Activated CD4-positive, alpha-beta T cell treated with anti-CD3 and anti-CD28 coated beads for 4 hours (primary cell): Measurements from ENCODE around the gene CELA2B.
A peak's percentile ranks its signal among the peaks of the same experiment; 100 is the strongest.
"Not testable (repeated sequence)": the region's sequence is repeated elsewhere in the genome, so short reads cannot be mapped to it uniquely, and the experiment has no call there.

ENCODE experiments used
- DNase-seq, 2 donors: peaks; one replicate each; pipeline ENCODE4 v3.0.0-alpha.2; 2020

CELA2B gene

DNA sequence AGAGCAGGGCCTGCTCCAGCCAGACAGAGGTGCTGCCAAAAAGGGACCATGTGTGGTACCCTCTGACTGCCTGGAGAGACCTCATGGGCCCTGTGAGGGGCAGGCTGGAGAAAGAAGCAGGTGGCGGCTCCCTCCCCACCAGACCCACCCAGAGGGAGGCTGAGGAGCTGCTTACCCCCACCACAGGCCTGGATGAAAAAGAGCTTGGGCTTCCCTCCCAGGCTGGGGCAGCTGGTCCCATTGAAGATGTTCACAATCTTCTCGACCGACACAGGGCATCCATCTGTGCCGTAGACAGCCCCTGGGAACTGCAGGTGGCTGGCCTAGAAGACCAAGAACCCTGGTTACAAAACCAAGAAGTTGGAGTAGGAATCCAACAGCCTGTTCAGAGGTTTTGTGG lies 28.5 kb downstream of the CELA2B start:
- no peak for DNase-seq

DNA sequence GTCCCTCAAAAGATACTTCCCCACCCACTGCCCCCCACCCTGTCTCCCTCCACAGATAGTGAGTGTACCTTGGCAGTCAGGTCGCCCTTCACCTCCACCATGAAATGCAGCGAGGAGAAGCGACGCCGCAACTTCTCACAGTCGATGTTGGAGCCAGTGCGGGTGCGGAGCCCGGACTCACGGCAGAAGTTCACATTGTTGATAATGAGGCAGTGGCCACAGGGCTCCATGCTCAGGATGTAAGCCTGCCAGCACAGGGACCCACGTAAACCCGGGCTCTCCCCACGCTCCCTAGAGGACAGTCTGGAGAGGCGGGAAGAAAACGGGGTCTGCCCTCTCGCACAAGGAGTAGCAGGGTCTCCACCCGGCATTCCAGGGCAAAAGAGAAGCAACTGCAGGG lies 30.9 kb downstream of the CELA2B start:
- no peak for DNase-seq

DNA sequence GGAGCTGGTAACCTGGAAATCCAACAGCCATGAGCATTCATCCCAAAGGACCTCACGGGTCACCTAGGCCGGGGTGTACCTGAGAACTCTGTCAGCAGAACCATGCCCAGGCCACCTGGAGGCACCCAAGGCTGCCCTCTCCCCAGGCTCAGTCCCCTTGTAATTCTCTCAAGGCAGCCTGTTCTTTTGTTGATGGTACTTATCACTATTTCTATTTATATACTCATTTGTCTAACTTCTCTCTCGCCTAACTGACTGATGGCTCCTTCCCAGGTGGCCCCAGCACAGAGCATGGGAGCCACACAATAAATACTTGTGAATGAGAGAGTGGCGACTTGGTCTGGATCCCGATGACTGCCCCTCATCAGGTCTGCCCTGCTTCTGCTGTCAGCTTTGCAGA lies 31.4 kb downstream of the CELA2B start:
- no peak for DNase-seq

DNA sequence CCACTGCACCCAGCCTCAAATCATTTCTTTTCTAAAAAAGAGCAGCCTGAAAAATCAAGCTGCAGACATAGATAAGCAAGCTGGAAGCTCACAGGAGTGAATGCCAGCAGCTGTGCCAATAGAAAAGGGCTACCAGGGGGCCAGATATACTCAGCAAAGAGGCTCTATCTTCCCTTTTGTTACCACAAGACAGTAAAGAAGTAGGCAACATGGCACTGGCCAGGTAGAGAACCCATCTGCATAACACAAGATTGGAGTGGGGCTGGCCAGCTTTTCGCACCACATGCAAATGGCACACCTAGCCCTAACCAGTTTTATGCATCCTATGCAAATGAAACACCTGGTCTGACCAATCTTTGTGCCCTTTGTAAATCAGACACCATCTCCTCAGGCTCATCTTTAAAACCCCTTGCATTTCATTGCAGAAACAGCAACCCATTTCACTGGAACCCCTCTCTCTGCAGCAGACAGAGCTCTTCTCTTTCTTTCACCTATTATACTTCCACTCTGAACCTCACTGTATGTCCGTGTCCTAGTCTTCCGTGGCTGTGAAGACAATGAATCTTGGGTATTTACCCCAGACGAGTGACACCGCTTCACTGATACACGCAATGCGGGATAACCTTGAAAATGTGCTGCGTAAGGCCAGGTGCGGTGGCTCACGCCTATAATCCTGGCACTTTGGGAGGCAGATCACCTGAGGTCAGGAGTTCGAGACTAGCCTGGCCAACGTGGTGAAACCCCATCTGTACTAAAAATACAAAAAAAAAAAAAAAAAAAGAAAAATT lies 33.0 kb downstream of the CELA2B start:
- DNase-seq, result no peak

DNA sequence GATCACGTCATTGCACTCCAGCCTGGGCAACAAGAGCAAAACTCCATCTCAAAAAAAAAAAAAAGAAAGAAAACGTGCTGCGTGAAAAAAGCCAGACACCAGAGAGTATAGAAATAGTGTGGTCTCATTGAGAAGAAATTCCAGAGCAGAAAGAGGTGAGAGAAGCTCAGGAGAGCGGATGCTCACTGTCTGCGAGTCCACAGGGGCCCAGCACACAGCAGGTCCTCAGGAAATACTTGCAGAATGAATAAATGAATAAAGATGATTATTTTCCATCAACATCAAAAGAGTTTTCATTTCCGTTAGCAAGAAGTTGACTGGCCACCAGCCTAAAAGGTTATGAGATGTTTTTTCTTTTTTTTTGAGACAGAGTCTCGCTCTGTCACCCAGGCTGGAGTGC lies 33.7 kb downstream of the CELA2B start:
- DNase-seq, result no peak

DNA sequence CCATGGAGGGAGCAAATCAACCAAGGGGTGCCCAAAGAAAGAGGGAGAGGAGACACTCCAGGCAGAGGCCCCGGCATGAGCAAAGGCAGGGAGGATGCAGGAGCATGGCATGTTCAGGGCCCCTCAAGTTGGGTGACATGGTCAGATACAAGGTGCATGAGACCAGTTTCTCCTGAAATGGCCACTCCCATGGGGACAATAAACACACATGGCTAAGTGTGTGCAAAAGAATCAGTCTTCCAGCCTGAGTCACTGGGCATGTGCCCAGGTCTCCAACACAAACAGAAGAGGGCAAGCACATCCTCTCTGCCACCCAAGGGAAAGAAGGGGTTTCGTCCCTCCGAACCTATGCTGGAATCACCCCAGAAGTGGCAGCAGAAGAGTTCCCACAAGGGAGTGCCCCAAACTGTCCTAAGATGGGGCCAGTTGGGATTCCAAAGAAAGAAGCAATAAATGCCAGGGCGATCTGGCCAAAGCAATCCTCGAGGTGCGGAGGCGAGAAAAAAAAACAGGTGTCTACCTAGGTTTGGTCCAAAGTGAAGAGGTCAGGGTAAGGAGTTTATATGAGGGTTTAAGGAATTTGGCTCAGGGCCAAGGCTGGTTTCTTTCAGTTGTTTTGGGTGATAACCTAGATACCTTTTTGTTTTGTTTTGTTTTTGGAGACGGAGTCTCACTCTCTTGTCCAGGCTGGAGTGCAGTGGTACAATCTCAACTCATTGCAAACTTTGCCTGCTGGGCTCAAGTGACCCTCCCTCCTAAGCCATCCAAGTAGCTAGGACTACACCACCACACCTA lies 34.9 kb downstream of the CELA2B start:
- no peak for DNase-seq

DNA sequence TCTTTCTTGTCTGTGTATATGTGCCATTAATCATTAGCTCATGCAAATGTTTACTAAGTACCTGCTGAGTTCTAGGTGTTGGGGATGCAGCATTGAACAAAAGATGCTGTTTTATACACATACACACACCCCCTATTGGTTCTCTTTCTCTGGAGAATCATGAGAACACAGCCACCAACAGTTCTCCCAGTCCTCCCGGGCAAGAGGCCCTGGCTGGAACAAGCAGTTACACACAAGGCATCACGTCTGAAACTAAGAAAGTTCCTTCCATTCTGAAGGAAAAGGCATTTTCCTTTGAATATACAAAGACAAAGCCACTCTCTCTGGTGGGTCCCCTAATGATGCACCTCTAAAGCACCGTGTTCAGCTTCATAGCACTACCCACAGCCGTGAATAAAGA lies 37.3 kb downstream of the CELA2B start:
- no peak for DNase-seq

DNA sequence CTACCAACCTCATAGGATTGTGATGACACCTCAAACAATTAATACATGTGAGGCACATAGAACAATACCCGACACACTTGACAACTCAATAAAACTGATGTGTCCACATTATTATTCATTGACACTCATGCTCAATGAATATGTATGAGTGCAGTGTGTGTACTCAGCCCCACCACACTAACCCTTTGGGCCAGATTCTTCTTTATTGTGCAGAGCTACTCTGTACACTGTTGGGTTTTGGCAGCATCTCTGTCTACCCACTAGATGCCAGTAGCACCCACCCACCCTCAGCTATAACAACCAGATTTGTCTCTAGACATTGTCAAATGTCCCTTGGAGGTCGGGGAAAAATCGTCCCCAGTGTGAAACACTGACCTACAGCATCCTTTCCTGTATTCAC lies 38.0 kb downstream of the CELA2B start:
- DNase-seq, result no peak

DNA sequence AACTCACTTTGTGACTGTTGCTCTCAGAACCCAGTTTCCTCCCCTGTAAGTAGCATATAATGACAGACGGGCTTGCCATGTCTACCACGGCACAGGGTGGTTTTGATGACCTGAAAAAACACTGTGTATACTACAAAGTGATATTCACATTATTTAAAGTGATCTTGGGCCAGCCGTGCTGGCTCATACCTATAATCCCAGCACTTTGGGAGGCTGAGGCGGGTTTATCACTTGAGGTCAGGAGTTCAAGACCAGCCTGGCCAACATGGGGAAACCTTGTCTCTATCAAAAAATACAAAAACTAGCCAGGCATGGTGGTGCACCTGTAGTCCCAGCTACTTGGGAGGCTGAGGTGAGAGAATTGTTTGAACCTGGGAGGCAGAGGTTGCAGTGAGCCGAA lies 38.7 kb downstream of the CELA2B start:
- not testable (repeated sequence) for DNase-seq

DNA sequence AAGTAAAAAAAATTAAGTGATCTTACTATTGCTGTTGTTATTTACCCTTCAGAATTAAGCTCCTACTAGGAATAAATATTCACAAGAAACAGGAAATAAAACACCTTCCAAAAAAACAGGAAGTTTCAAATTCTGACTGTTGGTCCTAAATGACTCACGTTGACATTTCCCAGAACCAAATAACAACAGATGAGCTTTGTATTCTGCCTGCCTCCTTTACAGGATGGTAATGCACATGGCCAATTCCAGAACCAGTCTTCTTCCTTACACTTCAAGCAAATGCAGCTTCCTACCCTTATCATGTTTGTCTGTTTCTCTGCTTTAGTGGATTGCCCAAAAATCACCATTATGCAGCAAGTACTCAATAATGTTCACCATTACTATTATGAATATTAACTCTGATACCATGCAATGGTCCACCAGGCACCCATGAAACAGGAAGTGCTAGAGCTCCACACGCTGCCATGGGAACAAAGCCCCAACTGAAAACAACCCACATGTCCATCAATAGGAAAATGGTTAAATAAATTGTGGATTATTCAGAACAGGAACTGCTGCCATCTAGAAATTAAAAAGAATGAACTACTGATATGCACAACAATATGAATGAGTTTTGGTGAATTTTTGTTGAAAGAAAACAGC lies 39.2 kb downstream of the CELA2B start:
- DNase-seq, result no peak

DNA sequence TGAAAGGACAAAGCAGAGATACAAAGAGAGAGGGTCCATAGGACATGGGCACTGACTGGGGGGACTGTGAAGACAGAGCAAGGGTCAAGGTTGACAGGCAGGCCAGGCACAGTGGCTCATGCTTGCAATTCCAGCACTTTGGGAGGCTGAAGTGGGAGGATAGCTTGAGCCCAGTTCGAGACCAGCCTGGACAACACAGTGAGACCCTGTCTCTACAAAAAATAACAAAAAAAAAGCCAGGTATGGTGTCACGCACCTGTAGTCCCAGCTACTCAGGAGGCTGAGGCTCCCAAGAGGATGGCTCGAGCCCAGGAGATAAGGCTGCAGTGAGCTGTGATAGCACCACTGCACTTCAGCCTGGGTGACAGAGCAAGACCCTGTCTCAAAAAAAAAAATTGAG lies 43.7 kb downstream of the CELA2B start:
- DNase-seq, result no peak

DNA sequence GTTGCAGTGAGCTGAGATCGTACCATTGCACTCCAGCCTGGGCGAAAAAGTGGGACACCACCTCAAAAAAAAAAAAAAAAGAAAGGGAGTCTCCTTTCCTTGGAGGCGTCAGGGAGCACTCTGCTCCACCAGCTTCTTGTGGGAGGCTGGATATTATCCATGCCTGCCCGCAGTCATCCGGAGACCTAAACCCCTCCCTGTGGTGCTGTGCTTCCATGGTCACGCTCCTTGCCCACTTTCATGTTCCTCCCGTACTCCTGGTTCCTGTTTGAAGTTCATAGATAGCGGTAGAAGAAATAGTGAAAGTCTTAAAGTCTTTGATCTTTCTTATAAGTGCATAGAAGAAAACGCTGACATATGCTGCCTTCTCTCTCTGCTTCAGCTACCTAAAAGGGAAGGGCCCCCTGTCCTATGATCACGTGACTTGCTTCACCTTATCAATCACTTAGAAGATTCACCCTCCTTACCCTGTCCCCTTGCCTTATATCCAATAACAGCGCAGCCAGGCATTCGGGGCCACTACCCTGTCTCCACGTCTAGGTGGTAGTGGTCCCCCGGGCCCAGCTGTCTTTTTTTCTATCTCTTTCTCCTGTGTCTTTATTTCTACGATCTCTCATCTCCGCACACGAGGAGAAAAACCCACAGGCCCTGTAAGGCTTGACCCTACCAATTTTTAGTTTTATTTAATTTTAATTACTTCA lies 45.5 kb downstream of the CELA2B start:
- DNase-seq, result not testable (repeated sequence)

DNA sequence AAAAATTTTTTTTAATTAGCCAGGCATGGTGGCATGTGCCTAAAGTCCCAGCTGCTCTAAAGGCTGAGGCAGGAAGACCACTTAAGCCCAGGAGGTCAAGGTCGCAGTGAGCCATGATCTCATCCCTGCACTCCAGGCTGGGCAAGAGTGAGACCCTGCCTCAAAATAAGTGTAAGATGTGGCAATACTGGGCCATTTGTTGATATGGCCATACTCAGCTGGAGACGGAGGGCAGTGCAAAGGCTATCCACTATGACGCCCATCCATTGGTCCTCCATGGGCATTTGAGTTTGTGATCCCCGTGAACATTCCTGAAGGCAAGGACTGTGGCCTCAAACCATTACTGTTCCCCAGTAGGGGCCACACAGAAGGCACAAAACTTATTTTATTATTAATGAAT lies 46.6 kb downstream of the CELA2B start:
- no peak for DNase-seq

DNA sequence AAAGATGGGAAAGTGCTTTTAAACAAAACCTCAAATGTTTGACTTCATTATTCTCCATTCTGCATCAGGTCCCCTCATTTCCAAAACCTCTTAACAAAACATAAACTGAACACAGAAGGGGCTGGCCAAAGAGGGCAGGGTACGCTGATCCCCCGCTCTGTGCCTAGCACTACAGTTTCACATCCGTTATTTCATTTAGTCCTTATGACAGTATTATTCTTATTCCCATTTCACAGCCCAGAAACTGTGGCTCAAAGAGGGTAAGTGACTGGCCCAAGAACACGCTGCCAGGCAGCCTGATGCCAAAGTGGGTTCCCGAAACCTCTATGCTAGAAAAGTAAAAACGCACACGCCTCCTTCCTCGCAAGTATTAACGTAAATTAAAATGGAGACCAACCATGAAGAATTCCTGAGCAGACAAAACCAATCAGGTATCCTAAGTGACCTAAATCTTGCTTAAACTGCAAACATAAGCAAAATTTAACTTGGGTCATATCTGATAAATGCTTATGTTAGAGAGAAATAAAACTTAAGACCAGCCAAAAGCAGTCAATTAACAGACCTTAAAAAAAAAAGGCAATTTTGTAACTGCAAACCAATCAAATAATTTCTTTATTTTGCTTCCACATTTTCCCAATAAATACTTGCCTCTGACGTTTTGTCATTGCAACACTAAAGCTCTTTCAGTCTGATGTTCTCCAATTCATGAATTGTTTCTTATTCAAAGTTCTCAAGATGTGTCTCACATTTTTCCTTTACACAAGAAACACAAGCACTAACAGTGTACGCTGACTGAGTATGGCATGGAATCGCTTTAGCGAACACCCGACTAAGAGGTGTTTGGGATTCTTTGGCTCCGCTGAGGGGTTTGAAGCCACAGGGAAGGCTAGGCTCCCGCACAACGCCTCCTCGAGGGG lies 47.5 kb downstream of the CELA2B start:
- DNase-seq, result no peak

DNA sequence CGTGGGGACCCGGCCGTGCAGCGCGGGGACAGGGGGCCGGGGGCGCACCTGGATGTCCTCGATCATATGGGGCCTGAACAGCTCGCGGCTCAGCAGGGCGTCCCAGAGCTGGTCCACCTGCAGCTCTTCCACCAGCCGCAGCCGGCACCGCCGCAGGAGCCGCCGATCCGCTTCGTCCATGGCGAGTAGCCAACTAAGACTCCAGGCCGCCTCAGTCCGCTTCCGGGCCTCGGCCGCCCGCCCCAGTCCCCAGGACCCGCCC lies 48.0 kb downstream of the CELA2B start, which contains the start of gene CASP9:
TSS of gene CASP9 (minus strand) at position 195 of the 262 bp plus-strand sequence. CDS start at position 180, 15 bp downstream.
- no peak for DNase-seq

DNA sequence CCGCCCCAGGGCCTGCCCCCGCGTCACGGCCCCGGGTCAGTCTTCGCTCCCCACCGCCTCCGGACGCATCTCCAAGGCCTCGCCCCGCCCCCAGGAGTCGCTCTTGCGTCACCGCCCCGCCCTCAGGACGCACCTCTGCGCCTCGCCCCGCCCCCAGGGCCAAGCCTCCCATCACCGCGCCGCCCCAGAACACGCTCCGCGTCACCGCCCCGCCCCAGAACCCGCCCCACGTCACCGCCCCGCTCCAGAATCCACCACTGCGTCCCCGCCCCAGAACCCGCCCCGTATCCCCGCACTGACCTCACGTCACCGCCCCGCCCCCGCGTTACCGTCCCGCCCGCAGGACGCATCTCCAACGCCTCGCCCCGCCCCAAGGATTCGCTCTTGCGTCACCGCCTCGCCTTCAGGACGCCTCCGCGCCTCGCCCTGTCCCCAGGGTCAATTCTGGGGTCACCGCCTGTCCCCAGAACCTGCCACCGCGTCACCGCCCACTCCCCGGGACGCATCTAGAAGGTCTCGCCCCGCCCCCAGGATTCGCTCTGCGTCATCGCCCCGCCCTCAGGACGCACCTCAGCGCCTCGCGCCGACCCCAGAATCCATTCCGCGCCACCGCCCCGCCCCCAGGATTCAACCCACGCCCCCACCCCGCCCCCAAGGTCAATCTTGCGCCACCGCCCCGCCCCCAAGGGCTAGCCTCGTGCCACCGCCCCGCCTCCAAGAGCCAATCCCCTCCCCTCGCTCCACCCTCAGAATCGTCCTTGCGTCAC lies 48.6 kb downstream of the CELA2B start:
- DNase-seq, result peak; percentile 100

DNA sequence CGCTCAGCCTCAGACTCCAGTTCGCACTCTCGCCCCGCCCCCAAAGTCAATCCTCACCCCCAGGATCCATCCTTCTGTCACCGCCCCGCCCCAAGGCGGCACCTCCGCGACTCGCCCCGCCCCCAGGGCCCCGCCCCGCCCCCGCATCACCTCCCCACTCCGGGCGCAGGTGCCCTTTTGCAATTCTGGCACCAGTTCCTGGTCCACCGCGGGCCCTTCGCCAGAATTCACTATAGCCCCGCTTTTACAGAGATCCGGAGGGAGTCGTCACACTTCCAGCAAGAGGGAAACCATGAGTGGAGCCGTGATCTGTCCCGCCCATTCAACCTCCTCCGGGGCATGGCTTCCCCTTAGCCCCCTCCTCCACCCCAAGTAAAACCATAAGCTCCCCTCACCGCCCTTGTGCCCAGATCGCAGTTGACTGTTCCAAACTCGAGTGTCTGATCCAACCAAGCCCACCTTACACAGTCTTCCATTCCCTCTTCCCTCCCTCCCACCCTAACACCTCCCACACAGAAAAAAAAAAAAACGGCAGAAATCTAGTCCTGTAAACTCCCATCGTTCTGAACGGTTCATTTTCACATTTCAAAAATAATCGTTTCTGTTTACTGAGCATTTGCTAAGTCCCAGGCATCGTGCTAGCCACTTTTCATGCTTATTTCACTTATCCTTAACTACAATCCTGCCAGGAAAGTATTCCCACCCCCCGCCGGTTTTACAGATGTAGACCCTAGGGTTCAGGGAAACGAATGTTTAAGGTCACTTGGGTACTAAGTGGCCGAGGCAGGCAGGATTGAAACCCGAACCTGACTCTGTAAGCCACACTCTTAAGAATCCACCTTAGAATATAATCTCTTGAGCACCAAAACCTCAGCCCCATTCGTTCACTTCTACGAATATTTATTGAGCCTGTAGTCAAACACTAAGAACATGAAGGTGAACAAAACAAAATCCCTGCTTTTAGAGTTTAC lies 49.4 kb downstream of the CELA2B start:
- DNase-seq, result peak in 1 of 2 donors; percentile 2

DNA sequence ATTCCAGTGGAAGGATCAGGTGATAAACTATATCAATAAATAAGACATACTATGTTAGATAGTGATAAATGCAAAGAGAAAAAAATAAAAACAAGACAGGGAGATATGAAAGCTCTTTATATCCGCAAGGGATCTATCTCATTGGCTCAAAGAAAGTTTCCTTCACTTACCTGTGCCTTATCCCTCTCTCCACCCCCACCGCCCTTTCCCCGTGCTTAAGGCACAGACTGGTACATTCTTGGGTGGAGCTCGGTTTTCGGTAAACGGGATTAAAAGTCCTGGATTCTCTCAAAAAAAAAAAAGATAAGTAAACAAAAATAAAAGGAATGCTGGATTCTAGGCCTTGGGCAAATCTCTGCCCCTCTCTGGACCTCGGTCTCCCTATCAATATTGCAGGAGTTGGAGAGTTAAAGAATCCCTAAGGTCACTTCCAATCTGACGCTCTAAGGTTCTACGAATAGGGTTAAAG lies 50.2 kb downstream of the CELA2B start:
- DNase-seq, result peak in 1 of 2 donors; percentile 19

DNA sequence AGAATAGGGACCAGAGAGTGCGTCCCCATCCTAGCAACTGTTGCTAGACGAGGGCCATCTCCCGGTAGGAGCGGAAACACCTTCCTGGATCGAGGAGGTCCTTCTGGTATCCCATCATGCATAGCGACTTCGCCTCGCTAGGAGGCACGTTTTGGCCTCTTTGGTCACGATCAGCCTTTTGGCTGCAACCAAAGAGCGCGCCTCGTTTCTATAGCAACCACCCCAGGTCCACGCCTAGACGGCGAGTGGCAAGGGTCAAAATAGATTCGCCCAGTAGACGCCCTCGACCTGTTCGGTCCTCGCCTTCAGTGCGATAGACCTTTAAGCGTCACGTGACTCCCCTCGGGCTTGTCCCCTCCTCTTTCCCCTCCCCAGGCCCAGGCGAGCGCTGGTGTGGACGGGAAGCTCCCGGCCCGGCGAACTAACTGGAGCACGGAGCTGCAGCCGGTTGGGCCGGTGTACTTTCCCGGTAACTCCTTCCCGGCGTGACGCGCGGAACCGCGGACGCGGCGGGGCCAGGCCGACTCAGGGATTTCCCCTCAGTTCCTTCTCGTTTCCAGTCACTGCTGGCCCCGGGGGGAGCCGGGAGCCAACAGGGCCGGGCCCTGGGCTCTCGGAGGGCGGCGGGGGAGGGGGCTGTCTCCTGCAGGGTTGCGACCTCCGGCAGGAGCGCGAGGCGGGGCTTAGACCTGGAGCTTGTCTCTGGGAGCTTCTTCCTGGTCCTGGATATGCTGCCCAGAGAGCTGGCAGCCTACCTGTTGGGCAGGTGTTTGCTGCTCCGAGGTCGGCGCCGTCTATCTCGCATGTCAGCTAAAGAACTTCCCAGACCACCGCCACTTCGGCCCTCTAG lies 50.8 kb downstream of the CELA2B start, which contains the start of gene DNAJC16:
TSS of gene DNAJC16 (plus strand) at position 359 of the 850 bp plus-strand sequence. CDS start 2,258 bp downstream, outside the sequence.
- DNase-seq, result peak; percentile 95 to 97
